ENCODE data around the gene CHL1.

DNA sequence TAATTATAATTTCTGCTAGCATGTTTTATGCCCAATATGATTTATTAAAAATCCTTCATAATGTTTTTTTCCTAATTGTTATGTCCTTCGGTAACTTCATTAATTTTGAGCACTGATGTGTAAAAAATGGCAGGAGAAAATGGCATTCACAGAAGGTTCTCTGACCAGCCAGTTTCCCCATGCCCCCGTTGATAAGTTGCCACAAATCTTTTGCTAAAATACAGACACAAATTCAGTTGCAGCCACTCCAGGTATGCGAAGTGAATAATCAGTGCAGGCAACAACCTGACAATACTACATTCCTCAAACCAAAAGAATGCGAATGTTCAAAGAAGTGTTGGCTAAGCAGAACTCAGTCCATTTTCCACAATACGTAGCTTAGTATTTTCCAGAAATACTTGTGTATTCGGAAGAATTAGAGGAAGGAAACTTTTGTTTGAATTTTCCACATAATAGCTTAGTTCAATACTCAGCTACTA is 32.7 kb downstream of the CHL1 start:
- TF ChIP-seq, protein P1, sequence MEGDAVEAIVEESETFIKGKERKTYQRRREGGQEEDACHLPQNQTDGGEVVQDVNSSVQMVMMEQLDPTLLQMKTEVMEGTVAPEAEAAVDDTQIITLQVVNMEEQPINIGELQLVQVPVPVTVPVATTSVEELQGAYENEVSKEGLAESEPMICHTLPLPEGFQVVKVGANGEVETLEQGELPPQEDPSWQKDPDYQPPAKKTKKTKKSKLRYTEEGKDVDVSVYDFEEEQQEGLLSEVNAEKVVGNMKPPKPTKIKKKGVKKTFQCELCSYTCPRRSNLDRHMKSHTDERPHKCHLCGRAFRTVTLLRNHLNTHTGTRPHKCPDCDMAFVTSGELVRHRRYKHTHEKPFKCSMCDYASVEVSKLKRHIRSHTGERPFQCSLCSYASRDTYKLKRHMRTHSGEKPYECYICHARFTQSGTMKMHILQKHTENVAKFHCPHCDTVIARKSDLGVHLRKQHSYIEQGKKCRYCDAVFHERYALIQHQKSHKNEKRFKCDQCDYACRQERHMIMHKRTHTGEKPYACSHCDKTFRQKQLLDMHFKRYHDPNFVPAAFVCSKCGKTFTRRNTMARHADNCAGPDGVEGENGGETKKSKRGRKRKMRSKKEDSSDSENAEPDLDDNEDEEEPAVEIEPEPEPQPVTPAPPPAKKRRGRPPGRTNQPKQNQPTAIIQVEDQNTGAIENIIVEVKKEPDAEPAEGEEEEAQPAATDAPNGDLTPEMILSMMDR (IDR thresholded peaks at IDR 0.05; ENCODE audit: low read length) = no peak
- TF ChIP-seq EZH2 (IDR thresholded peaks at IDR 0.05; ENCODE audit: borderline replicate concordance, low read length) = no peak
